ENCODE results near the gene KIF4A.

Gene KIF4A

DNA sequence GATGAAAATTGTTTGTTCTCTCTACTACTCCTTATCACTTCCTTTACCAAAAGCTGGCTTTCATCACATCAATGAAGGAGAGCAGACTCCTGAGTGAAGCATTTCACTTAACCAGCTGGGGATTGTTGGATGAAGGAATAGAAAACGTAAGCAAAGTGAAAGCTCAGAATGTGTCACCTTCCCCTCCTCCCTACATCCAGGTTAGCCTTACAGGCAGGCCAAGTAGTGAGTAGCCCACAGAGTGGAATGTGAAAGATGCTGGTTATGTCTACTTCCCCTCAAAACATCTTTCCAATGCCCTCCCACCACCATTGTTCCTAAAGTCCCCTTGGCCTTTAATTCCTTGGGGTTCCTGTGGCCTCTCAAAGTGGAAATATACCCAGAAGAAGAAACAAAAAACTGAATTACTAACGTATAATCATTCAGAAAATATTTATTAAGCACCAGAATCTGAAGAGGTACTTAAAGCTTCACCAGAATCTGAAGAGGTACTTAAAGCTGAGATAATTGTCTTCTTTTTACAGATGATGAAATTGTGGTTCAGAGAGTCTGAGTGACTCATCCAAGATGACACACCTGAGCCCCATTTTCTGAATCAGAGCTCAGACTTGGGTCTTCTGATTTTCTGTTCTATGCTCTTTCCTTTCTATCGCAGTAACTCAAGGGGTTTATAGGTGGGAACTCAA, 36.4 kb upstream of the KIF4A start:
- TF ChIP-seq, protein P1, sequence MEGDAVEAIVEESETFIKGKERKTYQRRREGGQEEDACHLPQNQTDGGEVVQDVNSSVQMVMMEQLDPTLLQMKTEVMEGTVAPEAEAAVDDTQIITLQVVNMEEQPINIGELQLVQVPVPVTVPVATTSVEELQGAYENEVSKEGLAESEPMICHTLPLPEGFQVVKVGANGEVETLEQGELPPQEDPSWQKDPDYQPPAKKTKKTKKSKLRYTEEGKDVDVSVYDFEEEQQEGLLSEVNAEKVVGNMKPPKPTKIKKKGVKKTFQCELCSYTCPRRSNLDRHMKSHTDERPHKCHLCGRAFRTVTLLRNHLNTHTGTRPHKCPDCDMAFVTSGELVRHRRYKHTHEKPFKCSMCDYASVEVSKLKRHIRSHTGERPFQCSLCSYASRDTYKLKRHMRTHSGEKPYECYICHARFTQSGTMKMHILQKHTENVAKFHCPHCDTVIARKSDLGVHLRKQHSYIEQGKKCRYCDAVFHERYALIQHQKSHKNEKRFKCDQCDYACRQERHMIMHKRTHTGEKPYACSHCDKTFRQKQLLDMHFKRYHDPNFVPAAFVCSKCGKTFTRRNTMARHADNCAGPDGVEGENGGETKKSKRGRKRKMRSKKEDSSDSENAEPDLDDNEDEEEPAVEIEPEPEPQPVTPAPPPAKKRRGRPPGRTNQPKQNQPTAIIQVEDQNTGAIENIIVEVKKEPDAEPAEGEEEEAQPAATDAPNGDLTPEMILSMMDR (IDR thresholded peaks at IDR 0.05; ENCODE audit: low read length, missing control alignments) = no peak
- H3K4me3 ChIP-seq (replicated peaks; ENCODE audit: low read depth, low read length) = no peak overlapping the region
- DNase-seq (ENCODE audit: low read depth) = no peak

DNA sequence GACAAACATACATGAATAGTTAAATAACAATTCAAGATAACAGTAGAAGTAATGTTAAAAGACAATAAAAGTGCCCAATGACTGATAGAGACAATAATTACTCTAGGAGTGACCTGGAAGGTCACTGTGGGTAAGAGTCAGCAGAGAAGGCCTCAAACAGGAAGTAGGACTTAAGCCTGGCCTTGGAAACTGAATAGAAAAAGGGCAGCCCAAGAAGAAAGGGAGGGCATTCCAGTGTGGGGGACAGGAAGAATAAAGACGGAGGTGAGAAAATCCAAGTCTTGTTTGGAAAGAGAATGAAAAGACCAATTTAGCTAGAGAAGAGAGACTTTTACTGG, 35.9 kb upstream of the KIF4A start:
- no peak overlapping the region for H3K4me3 ChIP-seq (replicated peaks; ENCODE audit: low read depth, low read length)
- TF ChIP-seq, protein P1 (IDR thresholded peaks at IDR 0.05; ENCODE audit: low read length, missing control alignments) = no peak
- no peak for DNase-seq (ENCODE audit: low read depth)

DNA sequence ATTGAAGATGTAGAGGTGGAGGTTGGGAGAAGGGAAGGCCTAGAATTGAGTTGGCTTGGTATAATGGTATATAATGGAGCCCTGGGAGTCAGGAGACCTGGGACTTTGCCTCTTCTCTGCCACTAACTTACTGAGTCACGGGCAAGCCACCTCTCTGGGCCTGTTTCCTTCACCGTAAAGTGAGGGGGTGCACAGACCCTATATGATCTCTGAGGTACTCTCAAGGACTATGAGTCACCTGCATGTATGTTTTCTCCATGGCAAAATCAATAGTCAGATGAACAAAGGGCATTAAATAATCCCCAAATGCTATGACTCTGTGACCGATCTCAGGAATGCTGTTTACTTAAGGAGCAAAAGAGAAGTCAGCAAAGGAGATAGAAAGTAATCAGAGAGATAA, 35.0 kb upstream of the KIF4A start:
- H3K4me3 ChIP-seq (replicated peaks; ENCODE audit: low read depth, low read length) = no peak overlapping the region
- DNase-seq (ENCODE audit: low read depth) = no peak
- TF ChIP-seq, protein P1 (IDR thresholded peaks at IDR 0.05; ENCODE audit: low read length, missing control alignments) = no peak

DNA sequence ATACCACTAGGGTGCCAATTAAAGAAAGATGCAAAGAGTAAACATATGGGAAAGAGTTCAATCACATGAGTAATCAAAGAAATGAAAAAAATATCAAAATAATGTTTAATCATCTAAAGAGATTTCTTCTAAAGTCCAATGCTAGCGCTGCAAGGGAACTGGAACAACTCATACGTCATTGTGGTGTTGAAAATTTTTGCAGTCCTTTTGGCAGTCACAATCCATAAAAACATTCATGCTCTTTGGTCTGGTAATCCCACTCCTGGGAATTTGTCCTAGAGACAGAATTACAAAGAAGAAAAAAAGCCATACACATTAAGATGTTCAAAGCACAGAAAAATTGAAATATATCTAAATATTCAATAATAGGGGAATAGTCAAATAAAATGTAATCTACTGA, 34.5 kb upstream of the KIF4A start:
- no peak overlapping the region for H3K4me3 ChIP-seq (replicated peaks; ENCODE audit: low read depth, low read length)
- TF ChIP-seq, protein P1 (IDR thresholded peaks at IDR 0.05; ENCODE audit: low read length, missing control alignments) = no peak
- DNase-seq (ENCODE audit: low read depth) = no peak

DNA sequence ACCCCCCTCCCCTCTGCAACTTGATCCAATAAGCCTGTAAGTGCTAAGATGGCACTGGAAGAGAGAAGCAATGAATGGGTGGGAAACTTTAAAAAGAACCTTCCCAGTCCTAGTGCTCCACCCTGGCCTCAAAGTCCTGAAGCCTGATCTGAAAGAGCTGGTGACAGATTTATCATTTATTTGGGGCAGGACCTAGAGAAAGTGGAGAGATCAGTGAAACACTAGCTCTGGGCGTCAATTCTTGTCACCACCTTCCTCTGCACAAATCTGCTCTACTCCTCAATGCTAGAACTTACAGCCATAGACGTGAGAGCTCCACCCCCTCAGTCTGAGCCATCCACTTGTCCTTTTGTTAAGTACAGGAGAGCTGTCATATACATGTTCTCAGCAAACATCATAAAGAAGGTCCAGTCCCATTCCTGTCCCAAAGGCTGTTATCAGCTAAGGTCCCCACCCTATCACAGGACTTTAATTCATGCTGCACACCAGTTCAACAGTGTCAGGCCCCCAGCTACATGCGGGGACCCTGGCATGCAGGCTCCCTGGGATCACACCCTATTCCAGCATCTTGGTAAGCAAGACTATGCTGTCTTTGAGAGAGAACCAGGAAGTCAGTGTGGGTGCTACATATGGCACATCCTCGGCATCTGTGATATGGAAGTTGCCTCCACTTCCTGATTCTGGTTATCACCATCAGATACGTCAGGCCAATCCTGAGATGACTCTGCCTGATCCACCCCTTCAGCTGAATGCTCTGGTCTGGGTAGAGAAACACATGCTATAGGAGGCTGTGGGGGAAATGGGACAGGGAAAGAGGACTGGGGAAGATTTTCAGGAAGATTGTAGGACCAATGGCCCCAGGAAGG, 32.2 kb upstream of the KIF4A start:
- no peak overlapping the region for H3K4me3 ChIP-seq (replicated peaks; ENCODE audit: low read depth, low read length)
- no peak for DNase-seq (ENCODE audit: low read depth)
- TF ChIP-seq, protein P1 (IDR thresholded peaks at IDR 0.05; ENCODE audit: low read length, missing control alignments) = no peak

DNA sequence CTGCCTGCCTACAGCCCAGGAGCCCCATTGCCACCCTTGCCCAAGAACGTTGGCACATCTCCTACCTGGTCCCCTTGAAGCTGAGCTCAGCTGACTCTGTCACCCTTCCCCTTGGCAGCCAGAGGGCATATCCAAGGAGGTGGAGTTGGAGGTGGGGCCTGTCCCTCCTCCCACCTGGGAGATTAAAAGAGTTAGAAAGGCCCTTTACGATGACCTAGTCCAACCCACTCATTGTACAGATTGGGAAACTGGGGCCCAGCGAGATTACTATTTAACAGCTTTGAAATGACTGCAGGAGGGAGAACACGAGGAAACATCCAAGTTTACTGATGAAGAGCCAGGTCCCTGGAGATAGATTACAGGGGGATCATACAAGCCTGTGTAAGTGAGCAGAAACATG, 29.8 kb upstream of the KIF4A start, which contains the start of gene P2RY4:
Gene P2RY4, minus strand, starts transcription at position 101 of the 400 bp plus-strand sequence. CDS start 580 bp downstream, outside the sequence.
- no peak within 1 kb of the TSS for H3K4me3 ChIP-seq (replicated peaks; ENCODE audit: low read depth, low read length)
- no peak for DNase-seq (ENCODE audit: low read depth)
- TF ChIP-seq, protein P1 (IDR thresholded peaks at IDR 0.05; ENCODE audit: low read length, missing control alignments) = no peak
